Activated T-cell treated with anti-CD3 and anti-CD28 coated beads, Interleukin-2, amount 50 U/mL, for 72 hours (primary cell): Measurements from ENCODE around the gene KPNA1. TPM values are rescaled to one million over a fixed set of nuclear protein-coding genes. Genes with fewer than 3 reads are reported as not detected.

Experiments
- ATAC-seq, 2 donors: fragments of 150-1000 bp; cut with Tn5 transposase; replicated peaks in 1 of 2; 2 replicates each; pipeline ENCODE4 v1.10.0; 2021; ENCODE audit warnings: moderate library complexity in 2 of 2, mild to moderate bottlenecking in 1 of 2
- DNase-seq, 2 donors: peaks; one replicate each; pipeline ENCODE4 v3.0.0; 2021 to 2022; ENCODE audit warnings: mixed read lengths in 1 of 2
- H3K27ac Mint-ChIP-seq: one replicate; pipeline ENCODE4 v1.8.0; 2022; ENCODE audit warnings: mild to moderate bottlenecking, moderate library complexity, mixed read lengths
- H3K27me3 Mint-ChIP-seq: one replicate; pipeline ENCODE4 v1.8.0; 2022; ENCODE audit warnings: low read depth, mixed read lengths
- H3K36me3 Mint-ChIP-seq, 2 donors: one replicate each; pipeline ENCODE4 v1.8.0; 2022; ENCODE audit warnings: mixed read lengths in 2 of 2, mild to moderate bottlenecking in 1 of 2; ENCODE audit not compliant: insufficient read depth in 2 of 2
- H3K4me1 Mint-ChIP-seq: one replicate; pipeline ENCODE4 v1.8.0; 2022; ENCODE audit warnings: low read depth, mixed read lengths
- H3K4me3 Mint-ChIP-seq, 2 donors: one replicate each; pipeline ENCODE4 v1.8.0; 2022; ENCODE audit warnings: mild to moderate bottlenecking in 2 of 2, mixed read lengths in 2 of 2, moderate library complexity in 2 of 2
- H3K9me3 Mint-ChIP-seq, 2 donors: one replicate each; pipeline ENCODE4 v1.8.0; 2022; ENCODE audit warnings: mixed read lengths in 2 of 2
- total RNA-seq, 2 donors: library from RNA; stranded (reverse); gene quantifications; one replicate each; pipeline ENCODE4 v1.2.3, GENCODE V29; 2022

Gene KPNA1
- total RNA-seq, 2 donors from 2014 or later: 54.3 to 69.9 TPM

- Mint-ChIP-seq H3K27me3 (no peaks in the 10 kb centered on the region), H3K27ac (no peak overlapping the region), H3K9me3 (no peaks in the 10 kb centered on the region), H3K36me3 (no peaks in the 10 kb centered on the region), H3K4me1 (peaks cover 23% of the 10 kb centered on the region), H3K4me3 (no peak overlapping the region)
- DNase-seq: no peak
- ATAC-seq: no peak
These were observed 119.2 kb downstream of the KPNA1 start for GRCh38 chr3:122395582-122395981.

GRCh38 chr3:122394173-122394572 is 120.6 kb downstream of the KPNA1 start:
- no peaks in the 10 kb centered on the region for H3K36me3 Mint-ChIP-seq

GRCh38 chr3:122392868-122393844 is 121.6 kb downstream of the KPNA1 start:
- DNase-seq: peak; percentile 8 to 22
- Mint-ChIP-seq H3K27me3 (no peaks in the 10 kb centered on the region), H3K4me1 (peaks cover 27% of the 10 kb centered on the region), H3K27ac (peak overlapping the region; percentile 7), H3K9me3 (no peaks in the 10 kb centered on the region), H3K36me3 (peaks cover 0 to 1% of the 10 kb centered on the region in 2 donors), H3K4me3 (no peak overlapping the region)
- no peak for ATAC-seq

More at GRCh38 chr3:122394173-122394572, 120.6 kb downstream of the KPNA1 start:
- H3K27me3 Mint-ChIP-seq: no peaks in the 10 kb centered on the region
- H3K27ac Mint-ChIP-seq: no peak overlapping the region
- ATAC-seq (no peak), DNase-seq (no peak)
- peaks cover 23% of the 10 kb centered on the region for H3K4me1 Mint-ChIP-seq
- H3K4me3 Mint-ChIP-seq: no peak overlapping the region
- no peaks in the 10 kb centered on the region for H3K9me3 Mint-ChIP-seq

- no peak overlapping the region for H3K4me3 Mint-ChIP-seq
- no peaks in the 10 kb centered on the region for H3K9me3 Mint-ChIP-seq
- H3K36me3 Mint-ChIP-seq: peaks cover 0 to 1% of the 10 kb centered on the region in 2 donors
- no peak for DNase-seq
- no peaks in the 10 kb centered on the region for H3K27me3 Mint-ChIP-seq
- peak overlapping the region; percentile 45 for H3K27ac Mint-ChIP-seq
- H3K4me1 Mint-ChIP-seq: peaks cover 40% of the 10 kb centered on the region
- no peak for ATAC-seq
These were observed 122.9 kb downstream of the KPNA1 start for GRCh38 chr3:122391681-122392446.

GRCh38 chr3:122390665-122391064 is 124.1 kb downstream of the KPNA1 start:
- no peak for ATAC-seq
- peaks cover 41% of the 10 kb centered on the region for H3K4me1 Mint-ChIP-seq

GRCh38 chr3:122389892-122390291 is 124.8 kb downstream of the KPNA1 start:
- DNase-seq: no peak
- peak overlapping the region; percentile 43 for H3K27ac Mint-ChIP-seq
- no peaks in the 10 kb centered on the region for H3K27me3 Mint-ChIP-seq
- no peak overlapping the region for H3K4me3 Mint-ChIP-seq
- no peaks in the 10 kb centered on the region for H3K9me3 Mint-ChIP-seq
- peaks cover 39% of the 10 kb centered on the region for H3K4me1 Mint-ChIP-seq
- ATAC-seq: no peak
- H3K36me3 Mint-ChIP-seq: peaks cover 5 to 6% of the 10 kb centered on the region in 2 donors

More at GRCh38 chr3:122390665-122391064, 124.1 kb downstream of the KPNA1 start:
- Mint-ChIP-seq H3K9me3 (no peaks in the 10 kb centered on the region), H3K36me3 (peaks cover 5% of the 10 kb centered on the region in 2 donors), H3K4me3 (no peak overlapping the region), H3K27ac (no peak overlapping the region), H3K27me3 (no peaks in the 10 kb centered on the region)
- no peak for DNase-seq

GRCh38 chr3:122389197-122389596 is 125.5 kb downstream of the KPNA1 start:
- DNase-seq (no peak), ATAC-seq (no peak)
- Mint-ChIP-seq H3K27me3 (no peaks in the 10 kb centered on the region), H3K4me1 (peaks cover 39% of the 10 kb centered on the region), H3K27ac (peak overlapping the region; percentile 38), H3K4me3 (no peak overlapping the region), H3K36me3 (peaks cover 6 to 7% of the 10 kb centered on the region in 2 donors), H3K9me3 (no peaks in the 10 kb centered on the region)

- H3K27me3 Mint-ChIP-seq: no peaks in the 10 kb centered on the region
- H3K36me3 Mint-ChIP-seq: peaks cover 6 to 8% of the 10 kb centered on the region in 2 donors
- H3K4me3 Mint-ChIP-seq: peak overlapping the region in 1 of 2 donors; percentile 5
- H3K9me3 Mint-ChIP-seq: no peaks in the 10 kb centered on the region
- H3K4me1 Mint-ChIP-seq: peaks cover 45% of the 10 kb centered on the region
- no peak overlapping the region for H3K27ac Mint-ChIP-seq
- no peak for DNase-seq
- ATAC-seq: no peak
These were observed 127.0 kb downstream of the KPNA1 start for GRCh38 chr3:122387709-122388108.

- no peaks in the 10 kb centered on the region for H3K27me3 Mint-ChIP-seq
- peak; percentile 97 to 98 for ATAC-seq
- peak; percentile 96 to 98 for DNase-seq
- peaks cover 79% of the 10 kb centered on the region for H3K4me1 Mint-ChIP-seq
- H3K36me3 Mint-ChIP-seq: peaks cover 6 to 10% of the 10 kb centered on the region in 2 donors
- peak within 1 kb of the TSS; percentile 97 for H3K27ac Mint-ChIP-seq
- H3K4me3 Mint-ChIP-seq: peak within 1 kb of the TSS; percentile 90 to 97
- no peaks in the 10 kb centered on the region for H3K9me3 Mint-ChIP-seq
These were observed 130.7 kb downstream of the KPNA1 start, which contains the start of gene FAM162A for GRCh38 chr3:122383771-122384697. Gene FAM162A (plus strand): TSS chr3:122384182. CDS start chr3:122384266, 84 bp downstream.

- DNase-seq (peak; percentile 87 to 90), ATAC-seq (peak; percentile 45 to 54)
- H3K27me3 Mint-ChIP-seq: no peaks in the 10 kb centered on the region
- H3K36me3 Mint-ChIP-seq: peaks cover 7 to 10% of the 10 kb centered on the region in 2 donors
- H3K9me3 Mint-ChIP-seq: no peaks in the 10 kb centered on the region
- H3K4me3 Mint-ChIP-seq: peak within 1 kb of the TSS; percentile 90 to 97
- H3K4me1 Mint-ChIP-seq: peaks cover 83% of the 10 kb centered on the region
- H3K27ac Mint-ChIP-seq: peak within 1 kb of the TSS; percentile 97
These were observed 131.7 kb downstream of the KPNA1 start, which contains the start of gene MIX23 for GRCh38 chr3:122382888-122383666. Gene MIX23 (minus strand): TSS chr3:122383231. CDS start chr3:122383224, 7 bp downstream.

- DNase-seq (no peak), ATAC-seq (peak; percentile 73 to 81)
- Mint-ChIP-seq H3K36me3 (peaks cover 15 to 25% of the 10 kb centered on the region in 2 donors), H3K4me1 (peaks cover 58% of the 10 kb centered on the region), H3K27ac (peak overlapping the region; percentile 96), H3K4me3 (peak overlapping the region in 1 of 2 donors; percentile 35), H3K27me3 (no peaks in the 10 kb centered on the region), H3K9me3 (no peaks in the 10 kb centered on the region)
These were observed 136.8 kb downstream of the KPNA1 start for GRCh38 chr3:122377975-122378374.
